Fibroblast of lung (primary cell): ENCODE data around the gene EFNA5. TPM values are rescaled to one million over a fixed set of nuclear protein-coding genes. Genes with fewer than 3 reads are reported as not detected.

Experiments used
- DNase-seq, 2 donors: peaks; one replicate each; pipeline versions ENCODE4 v3.0.0 to v3.0.0-alpha.2; 2010; ENCODE audit warnings: low read depth in 2 of 2
- H2AFZ ChIP-seq: 2 replicates; pipeline ENCODE4 v1.5.1; 2012; ENCODE audit warnings: low read length, control low read depth, inconsistent platforms
- H3K27ac ChIP-seq: 2 replicates; pipeline ENCODE4 v1.5.1; 2011; ENCODE audit warnings: low read length, control low read depth; ENCODE audit not compliant: insufficient read depth
- H3K27me3 ChIP-seq: 2 replicates; pipeline ENCODE4 v1.5.1; 2011; ENCODE audit warnings: mild to moderate bottlenecking, low read length; ENCODE audit not compliant: control insufficient read depth, insufficient read depth
- H3K36me3 ChIP-seq: 2 replicates; pipeline ENCODE4 v1.5.1; 2011; ENCODE audit warnings: low read length; ENCODE audit not compliant: control insufficient read depth, insufficient read depth
- H3K4me1 ChIP-seq: 2 replicates; pipeline ENCODE4 v1.5.1; 2011; ENCODE audit warnings: low read length; ENCODE audit not compliant: control insufficient read depth, insufficient read depth; ENCODE audit errors: extremely low read depth
- H3K4me2 ChIP-seq: 2 replicates; pipeline ENCODE4 v1.5.1; 2011; ENCODE audit warnings: low read length, control low read depth; ENCODE audit not compliant: insufficient read depth; ENCODE audit errors: extremely low read depth
- H3K4me3 ChIP-seq, 4 experiments: fragments of 200-600 bp in 1 of 4; sonication (generic) in 1 of 4; replicated peaks in 1 of 4; 2 replicates each; pipeline ENCODE4 v1.5.1; 2011 to 2016; ENCODE audit warnings: low read length in 4 of 4, low read depth in 3 of 4, mild to moderate bottlenecking in 3 of 4, control low read depth in 2 of 4, inconsistent platforms in 1 of 4, mixed read lengths in 1 of 4; ENCODE audit not compliant: insufficient read depth in 1 of 4; ENCODE audit errors: control extremely low read depth in 1 of 4
- H3K79me2 ChIP-seq: 2 replicates; pipeline ENCODE4 v1.5.1; 2012; ENCODE audit warnings: mild to moderate bottlenecking, low read length, inconsistent platforms; ENCODE audit not compliant: control insufficient read depth, insufficient read depth
- H3K9ac ChIP-seq: 2 replicates; pipeline ENCODE4 v1.5.1; 2011; ENCODE audit warnings: mild to moderate bottlenecking, low read length, control low read depth; ENCODE audit not compliant: insufficient read depth
- H3K9me3 ChIP-seq: 2 replicates; pipeline ENCODE4 v1.5.1; 2012; ENCODE audit warnings: low read depth, low read length; ENCODE audit not compliant: control insufficient read depth, insufficient read depth
- H4K20me1 ChIP-seq: 2 replicates; pipeline ENCODE4 v1.5.1; 2011; ENCODE audit warnings: low read length; ENCODE audit not compliant: control insufficient read depth, insufficient read depth; ENCODE audit errors: extremely low read depth
- EZH2 ChIP-seq: IDR thresholded peaks from 2 replicates; pipeline ENCODE4 v1.5.1; 2012; ENCODE audit warnings: low read length, control low read depth, mild to moderate bottlenecking; ENCODE audit errors: missing control alignments
- polyA plus RNA-seq, 2 donors: library from polyadenylated mRNA; depleted of rRNA in 1 of 2; stranded (reverse) in 1 of 2; unstranded in 1 of 2; fragments of >200 nt; gene quantifications; 2 replicates each; pipeline ENCODE4 v1.2.1, GENCODE V29; 2011 to 2012; ENCODE audit warnings: missing spikeins in 1 of 2
- total RNA-seq: library from RNA; depleted of rRNA; stranded (reverse); fragments of >200 nt; gene quantifications from 2 replicates; pipeline ENCODE4 v1.2.1, GENCODE V29; 2014
- TF ChIP-seq, protein P1 (sequence below), 2 donors: IDR thresholded peaks in 1 of 2; conservative IDR thresholded peaks in 1 of 2; 1 replicate in 1 of 2; 2 replicates in 1 of 2; pipeline ENCODE4 v1.5.1; 2011 to 2012; ENCODE audit warnings: low read length in 2 of 2, control low read depth in 1 of 2, inconsistent platforms in 1 of 2, low read depth in 1 of 2, mild to moderate bottlenecking in 1 of 2

Gene EFNA5
- total and polyA plus RNA-seq, 2 donors (not counting 1 experiment from before 2014, with no cell fraction given): 3.5 to 3.7 TPM

DNA sequence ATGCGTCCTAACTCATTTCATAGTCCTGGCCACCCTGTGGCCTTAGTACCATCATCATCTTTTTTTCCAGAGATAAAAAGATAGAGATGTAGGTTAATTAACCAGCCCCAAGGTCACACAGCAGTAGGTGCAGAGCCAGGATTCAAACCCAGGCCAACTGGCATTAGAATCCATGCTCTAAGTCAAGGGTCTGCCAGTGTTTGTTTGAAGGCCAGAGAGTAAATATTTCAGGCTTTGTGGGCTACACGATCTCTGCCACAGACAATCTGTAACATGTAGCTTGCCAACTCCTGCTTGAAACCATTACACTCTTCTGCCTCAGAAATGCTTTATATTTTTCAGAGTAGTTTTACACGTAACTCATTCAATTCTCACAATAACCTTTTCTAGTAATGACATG, 119.6 kb downstream of the EFNA5 start:
- no peaks in the 10 kb centered on the region for H3K79me2 ChIP-seq

DNA sequence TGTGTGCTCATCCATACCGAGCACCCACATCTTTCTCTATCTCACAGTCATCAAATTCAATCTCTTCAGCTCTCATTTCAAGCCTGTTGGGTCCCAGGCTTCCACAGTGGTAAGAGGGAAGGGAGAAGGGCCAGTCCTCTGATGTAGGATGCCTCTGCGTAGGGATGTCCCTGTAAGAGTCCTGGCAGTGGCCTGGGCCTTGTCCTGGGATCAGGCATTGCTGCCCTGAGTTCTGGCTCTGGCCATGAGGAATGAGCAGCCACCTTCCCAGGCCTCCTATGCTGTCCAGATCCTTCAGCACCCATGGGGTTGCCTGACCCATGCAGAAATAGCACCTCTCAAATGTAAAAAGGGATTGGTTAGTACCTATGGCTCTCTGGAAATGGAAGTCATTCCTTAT, 121.2 kb downstream of the EFNA5 start:
- no peak overlapping the region for H3K4me3 ChIP-seq
- H3K36me3 ChIP-seq: no peaks in the 10 kb centered on the region
- no peak overlapping the region for H3K27ac ChIP-seq

More for the DNA sequence above, 119.6 kb downstream of the EFNA5 start:
- no peak overlapping the region for H2AFZ ChIP-seq
- no peak overlapping the region for H3K27ac ChIP-seq
- no peaks in the 10 kb centered on the region for H3K36me3 ChIP-seq
- no peak overlapping the region for H3K4me3 ChIP-seq
- H3K9ac ChIP-seq: no peak overlapping the region
- no peak for DNase-seq
- no peak overlapping the region for H3K4me2 ChIP-seq
- H3K4me1 ChIP-seq: peaks cover 8% of the 10 kb centered on the region
- TF ChIP-seq, protein P1, sequence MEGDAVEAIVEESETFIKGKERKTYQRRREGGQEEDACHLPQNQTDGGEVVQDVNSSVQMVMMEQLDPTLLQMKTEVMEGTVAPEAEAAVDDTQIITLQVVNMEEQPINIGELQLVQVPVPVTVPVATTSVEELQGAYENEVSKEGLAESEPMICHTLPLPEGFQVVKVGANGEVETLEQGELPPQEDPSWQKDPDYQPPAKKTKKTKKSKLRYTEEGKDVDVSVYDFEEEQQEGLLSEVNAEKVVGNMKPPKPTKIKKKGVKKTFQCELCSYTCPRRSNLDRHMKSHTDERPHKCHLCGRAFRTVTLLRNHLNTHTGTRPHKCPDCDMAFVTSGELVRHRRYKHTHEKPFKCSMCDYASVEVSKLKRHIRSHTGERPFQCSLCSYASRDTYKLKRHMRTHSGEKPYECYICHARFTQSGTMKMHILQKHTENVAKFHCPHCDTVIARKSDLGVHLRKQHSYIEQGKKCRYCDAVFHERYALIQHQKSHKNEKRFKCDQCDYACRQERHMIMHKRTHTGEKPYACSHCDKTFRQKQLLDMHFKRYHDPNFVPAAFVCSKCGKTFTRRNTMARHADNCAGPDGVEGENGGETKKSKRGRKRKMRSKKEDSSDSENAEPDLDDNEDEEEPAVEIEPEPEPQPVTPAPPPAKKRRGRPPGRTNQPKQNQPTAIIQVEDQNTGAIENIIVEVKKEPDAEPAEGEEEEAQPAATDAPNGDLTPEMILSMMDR (conservative IDR thresholded peaks at IDR 0.05 in 1 of 2, IDR thresholded peaks at IDR 0.05 in 1 of 2; ENCODE audit: low read depth in 1 of 2, low read length in 2 of 2): no peak
- no peak for TF ChIP-seq EZH2
- H3K9me3 ChIP-seq: no peaks in the 10 kb centered on the region
- no peaks in the 10 kb centered on the region for H3K27me3 ChIP-seq
- no peaks in the 10 kb centered on the region for H4K20me1 ChIP-seq

GRCh38 chr5:107548477-107548876, 122.3 kb downstream of the EFNA5 start:
- Histone ChIP-seq H3K27ac (no peak overlapping the region), H4K20me1 (no peaks in the 10 kb centered on the region), H3K9ac (no peak overlapping the region), H3K4me2 (no peak overlapping the region), H3K36me3 (no peaks in the 10 kb centered on the region), H3K27me3 (no peaks in the 10 kb centered on the region), H3K4me3 (no peak overlapping the region), H3K4me1 (peaks cover 2% of the 10 kb centered on the region), H3K79me2 (no peaks in the 10 kb centered on the region), H2AFZ (no peak overlapping the region), H3K9me3 (no peaks in the 10 kb centered on the region)
- TF ChIP-seq, protein P1 (conservative IDR thresholded peaks at IDR 0.05 in 1 of 2, IDR thresholded peaks at IDR 0.05 in 1 of 2; ENCODE audit: low read depth in 1 of 2, low read length in 2 of 2): no peak
- no peak for TF ChIP-seq EZH2
- no peak for DNase-seq

More for the DNA sequence above, 121.2 kb downstream of the EFNA5 start:
- Histone ChIP-seq H4K20me1 (no peaks in the 10 kb centered on the region), H3K4me2 (no peak overlapping the region), H2AFZ (no peak overlapping the region), H3K9me3 (no peaks in the 10 kb centered on the region), H3K27me3 (no peaks in the 10 kb centered on the region), H3K9ac (no peak overlapping the region), H3K79me2 (no peaks in the 10 kb centered on the region), H3K4me1 (peaks cover under 1% of the 10 kb centered on the region)
- TF ChIP-seq, protein P1 (conservative IDR thresholded peaks at IDR 0.05 in 1 of 2, IDR thresholded peaks at IDR 0.05 in 1 of 2; ENCODE audit: low read depth in 1 of 2, low read length in 2 of 2): no peak
- TF ChIP-seq EZH2: no peak
- DNase-seq: no peak
